NCI-H2081 (cell line): Measurements from ENCODE around the gene MCHR1.
"Not testable (repeated sequence)": the region's sequence is repeated elsewhere in the genome, so short reads cannot be mapped to it uniquely, and the experiment has no call there.

Experiments used
- DNase-seq, 2 experiments: peaks; one replicate each; lab custom pipeline; 2025; lab: John Stamatoyannopoulos, UW

MCHR1 gene

DNA sequence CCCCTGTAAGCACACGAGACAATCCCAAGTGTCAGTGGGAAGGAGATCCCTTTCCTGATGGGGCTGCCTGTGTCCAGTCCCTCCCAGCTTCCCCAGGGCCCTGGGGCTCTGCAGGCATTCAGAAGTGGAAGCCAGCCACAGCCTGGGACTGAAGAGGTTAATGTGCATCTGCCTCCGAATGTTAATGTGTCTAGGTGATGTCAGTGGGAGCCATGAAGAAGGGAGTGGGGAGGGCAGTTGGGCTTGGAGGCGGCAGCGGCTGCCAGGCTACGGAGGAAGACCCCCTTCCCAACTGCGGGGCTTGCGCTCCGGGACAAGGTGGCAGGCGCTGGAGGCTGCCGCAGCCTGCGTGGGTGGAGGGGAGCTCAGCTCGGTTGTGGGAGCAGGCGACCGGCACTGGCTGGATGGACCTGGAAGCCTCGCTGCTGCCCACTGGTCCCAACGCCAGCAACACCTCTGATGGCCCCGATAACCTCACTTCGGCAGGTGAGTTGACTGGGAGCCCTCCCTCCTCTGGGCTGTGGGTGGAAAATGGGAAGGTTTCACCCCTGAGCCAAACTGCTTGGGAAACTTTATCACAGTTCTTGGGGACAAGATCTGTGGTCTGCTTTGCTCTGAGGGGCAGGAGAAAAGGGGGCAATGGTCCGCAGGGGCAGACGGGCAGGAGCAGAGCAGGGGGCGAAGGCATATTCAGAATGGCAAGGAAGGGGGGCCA, at the start of gene MCHR1:
Gene MCHR1, plus strand, starts transcription at position 236 of the 715 bp plus-strand sequence. Its CDS starts 169 bp downstream, at position 405.
- DNase-seq = no peak

DNA sequence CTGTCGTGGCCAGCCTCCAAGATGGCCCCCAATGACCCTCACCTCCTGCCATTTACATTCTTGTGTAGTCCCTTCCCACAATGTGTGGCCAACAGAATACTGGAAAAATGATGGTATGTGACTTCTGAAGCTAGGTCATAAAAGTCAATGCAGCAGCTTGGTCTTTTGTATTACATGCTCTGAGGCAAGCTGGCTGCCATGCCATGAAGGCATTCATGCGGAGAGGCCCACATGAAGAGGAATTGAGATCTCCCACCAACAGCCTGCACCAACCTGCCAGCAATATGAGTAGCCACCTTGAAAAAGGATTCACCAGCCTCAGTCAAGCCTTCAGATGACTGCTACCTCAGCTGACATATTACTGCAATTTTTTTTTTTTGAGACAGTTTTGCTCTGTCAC, 47.4 kb upstream of the MCHR1 start:
- DNase-seq = no peak

DNA sequence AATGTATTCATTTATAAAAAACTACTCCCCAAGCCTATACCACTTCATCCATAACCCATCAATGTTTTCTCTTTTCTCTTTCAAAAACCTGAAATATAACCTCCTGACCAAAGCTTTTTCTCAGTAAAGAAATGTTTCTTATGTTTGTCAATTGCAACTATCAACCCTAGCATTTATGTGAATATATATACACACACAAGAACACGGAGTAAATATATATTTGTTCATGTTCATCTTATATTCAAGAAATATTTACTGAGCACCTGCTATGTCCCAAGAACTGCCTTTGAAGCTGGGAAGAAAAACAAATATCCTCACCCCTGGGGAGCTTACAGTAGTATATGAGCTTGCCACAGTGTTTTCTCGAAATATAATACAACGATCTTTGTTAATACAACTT, 46.2 kb upstream of the MCHR1 start:
- DNase-seq = no peak

- no peak for DNase-seq
Observed at GRCh38 chr22:40634119-40634903, 45.0 kb upstream of the MCHR1 start.

- no peak for DNase-seq
Observed at GRCh38 chr22:40635043-40635939, 44.0 kb upstream of the MCHR1 start.

- no peak for DNase-seq
Observed at GRCh38 chr22:40635940-40636379, 43.3 kb upstream of the MCHR1 start.

DNA sequence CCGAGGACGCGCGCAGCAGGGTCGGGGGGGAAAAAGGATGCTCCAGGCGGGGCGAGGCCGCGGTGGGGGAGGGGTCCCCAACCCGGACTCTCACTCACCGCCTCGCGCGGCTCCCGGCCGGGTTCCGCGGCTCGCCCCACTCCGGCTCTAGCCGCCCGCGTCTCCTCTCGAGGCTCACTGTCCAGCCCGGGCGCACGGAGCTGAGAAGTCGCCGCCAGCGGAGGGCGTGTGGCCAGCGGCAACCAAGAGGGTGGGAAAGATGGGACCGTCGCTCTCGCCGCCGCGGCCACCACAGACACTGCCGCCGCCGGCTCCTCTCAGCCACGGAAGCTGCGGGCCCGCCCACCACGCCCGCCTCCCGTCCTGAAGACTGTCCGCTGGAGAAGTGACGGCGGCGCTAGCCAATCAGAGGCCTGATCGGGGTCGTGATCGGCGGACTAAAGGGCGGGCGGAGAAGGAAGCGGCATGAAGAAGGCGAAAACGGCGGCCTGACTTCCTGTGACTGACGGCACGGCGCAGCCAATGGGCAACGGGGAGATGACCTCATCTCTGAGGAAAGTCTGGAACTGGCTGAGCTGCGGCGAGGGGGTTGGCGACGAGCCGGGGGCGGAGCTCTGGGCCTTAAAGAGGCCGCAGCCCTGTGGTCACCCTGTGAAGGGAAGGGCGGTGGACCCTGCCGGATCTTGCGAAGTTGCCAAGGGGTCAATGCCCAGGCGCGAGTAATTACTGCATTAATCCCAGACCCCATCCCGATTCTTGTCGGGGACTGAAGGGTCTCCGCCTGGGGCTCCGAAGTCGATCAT, 42.7 kb upstream of the MCHR1 start, which contains the start of gene MRTFA:
Gene MRTFA, minus strand, starts transcription at position 340 of the 803 bp plus-strand sequence.
- peak; percentile 97 to 99 for DNase-seq

DNA sequence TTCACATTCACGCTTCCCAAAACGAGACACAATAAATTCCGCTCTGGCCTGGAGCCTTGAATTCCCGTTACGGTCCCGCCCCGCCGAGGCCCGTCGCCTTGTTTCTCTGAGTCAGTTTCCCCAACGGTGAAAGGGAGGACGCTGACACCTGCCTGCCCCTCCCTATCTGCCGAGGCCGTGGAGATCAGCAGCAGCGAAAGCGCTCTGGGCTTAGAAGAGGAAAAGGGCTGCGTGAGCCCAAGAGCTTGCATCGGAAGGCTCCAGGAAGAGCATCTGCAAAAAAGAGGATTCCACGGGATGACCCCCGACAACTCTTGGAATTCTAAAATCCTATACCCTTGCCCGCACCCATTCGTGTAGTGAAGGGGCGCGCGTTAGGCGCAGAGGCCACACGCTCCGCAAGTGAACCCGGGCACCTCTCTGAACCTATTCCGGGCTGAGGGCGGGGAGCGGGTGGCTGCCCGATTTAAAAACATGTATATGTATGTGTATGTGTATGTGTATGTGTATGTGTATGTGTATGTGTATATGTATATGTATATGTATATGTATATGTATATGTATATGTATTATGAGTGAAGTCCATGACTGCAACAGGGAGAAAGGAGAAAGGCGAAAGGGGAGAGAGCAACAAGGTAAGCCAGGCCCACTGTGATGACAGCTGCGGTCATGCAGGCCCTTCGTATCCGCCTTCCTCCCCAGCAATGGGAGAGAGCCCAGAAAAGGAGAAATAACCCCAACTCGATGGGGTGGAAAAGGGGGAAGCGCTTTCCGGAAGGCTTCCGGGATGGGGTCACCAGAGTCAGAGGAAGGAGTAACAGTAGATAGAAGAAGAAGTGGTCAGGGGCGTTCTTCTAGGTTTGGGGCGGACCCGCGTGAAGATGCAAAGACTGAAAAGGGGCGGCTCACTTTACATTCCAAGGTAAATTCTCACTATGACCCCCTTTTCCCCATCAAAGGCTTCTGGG, 41.8 kb upstream of the MCHR1 start:
- peak in 1 of 2 experiments; percentile 38 for DNase-seq

GRCh38 chr22:40638261-40638660, 41.0 kb upstream of the MCHR1 start:
- DNase-seq = no peak

- DNase-seq = no peak
Observed at GRCh38 chr22:40641269-40641668, 38.0 kb upstream of the MCHR1 start.

DNA sequence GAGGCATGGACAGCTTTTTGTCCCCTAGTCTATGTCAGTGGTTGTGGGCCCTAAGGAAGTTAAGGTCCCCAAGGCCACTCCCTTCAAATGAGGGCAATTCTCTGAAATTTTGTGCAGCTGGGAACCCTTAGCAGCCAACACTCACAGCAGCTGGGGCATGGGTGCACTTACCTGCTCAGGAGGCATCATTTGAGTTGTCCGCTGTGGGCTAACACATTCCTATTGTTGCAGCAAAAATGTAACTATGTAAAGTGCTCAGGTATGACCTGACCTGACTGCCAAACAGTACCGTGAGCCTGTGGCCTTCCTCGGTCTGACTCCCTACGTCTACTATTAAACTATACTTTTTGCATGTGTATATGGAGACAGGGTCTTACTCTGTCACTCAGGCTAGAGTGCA, 37.0 kb upstream of the MCHR1 start:
- no peak for DNase-seq

- no peak for DNase-seq
Observed at GRCh38 chr22:40645579-40646197, 33.6 kb upstream of the MCHR1 start.

- DNase-seq = no peak
Observed at GRCh38 chr22:40648386-40648785, 30.9 kb upstream of the MCHR1 start.

- no peak for DNase-seq
Observed at GRCh38 chr22:40651057-40651456, 28.2 kb upstream of the MCHR1 start.

DNA sequence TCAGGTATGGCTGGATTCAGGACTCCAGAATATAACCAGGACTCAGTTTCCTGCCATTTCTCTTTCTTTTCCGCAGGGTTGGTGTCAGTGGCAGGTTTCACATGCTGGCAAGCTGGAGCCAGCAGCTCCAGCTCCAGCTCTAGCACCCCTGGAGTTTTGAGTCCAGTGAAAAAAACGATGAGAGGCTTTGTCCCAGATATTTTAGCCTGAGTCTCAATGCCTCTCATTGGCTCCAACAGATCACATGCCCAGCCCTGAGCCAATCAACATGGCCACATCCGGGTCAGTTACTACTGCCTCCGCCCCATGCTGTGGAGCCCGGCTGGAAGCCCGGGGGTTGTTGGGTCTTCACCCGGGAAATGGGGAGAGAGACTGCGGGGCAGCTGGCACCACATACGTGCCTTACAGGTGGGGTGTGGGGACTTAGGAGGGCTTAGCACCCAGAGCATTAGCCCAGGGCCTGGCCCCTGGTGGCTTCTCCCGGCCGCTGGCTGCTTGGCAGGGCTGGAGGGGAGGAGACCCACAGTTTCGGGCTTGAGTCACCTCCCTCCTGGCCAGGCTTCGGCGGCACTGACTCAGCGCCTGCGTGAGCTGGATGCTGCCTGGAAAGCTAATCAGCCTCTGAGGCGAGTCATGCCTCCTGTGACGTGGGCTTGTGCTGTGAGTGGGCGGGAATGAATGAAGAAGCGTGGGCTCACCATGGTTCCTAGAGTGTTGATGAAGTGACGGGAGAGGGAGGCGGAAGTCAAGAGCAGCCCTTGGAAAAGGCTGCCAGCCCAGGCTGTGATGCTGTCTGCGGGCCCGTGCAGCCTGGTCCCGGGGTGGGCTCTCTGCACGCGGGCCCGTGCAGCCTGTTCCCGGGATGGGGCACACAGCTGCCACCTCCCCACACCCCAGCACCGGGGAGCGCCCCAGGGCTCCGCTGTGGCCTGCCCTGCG, 27.5 kb upstream of the MCHR1 start:
- DNase-seq = peak; percentile 85 to 94

- no peak for DNase-seq
Observed at GRCh38 chr22:40653361-40653760, 25.9 kb upstream of the MCHR1 start.

DNA sequence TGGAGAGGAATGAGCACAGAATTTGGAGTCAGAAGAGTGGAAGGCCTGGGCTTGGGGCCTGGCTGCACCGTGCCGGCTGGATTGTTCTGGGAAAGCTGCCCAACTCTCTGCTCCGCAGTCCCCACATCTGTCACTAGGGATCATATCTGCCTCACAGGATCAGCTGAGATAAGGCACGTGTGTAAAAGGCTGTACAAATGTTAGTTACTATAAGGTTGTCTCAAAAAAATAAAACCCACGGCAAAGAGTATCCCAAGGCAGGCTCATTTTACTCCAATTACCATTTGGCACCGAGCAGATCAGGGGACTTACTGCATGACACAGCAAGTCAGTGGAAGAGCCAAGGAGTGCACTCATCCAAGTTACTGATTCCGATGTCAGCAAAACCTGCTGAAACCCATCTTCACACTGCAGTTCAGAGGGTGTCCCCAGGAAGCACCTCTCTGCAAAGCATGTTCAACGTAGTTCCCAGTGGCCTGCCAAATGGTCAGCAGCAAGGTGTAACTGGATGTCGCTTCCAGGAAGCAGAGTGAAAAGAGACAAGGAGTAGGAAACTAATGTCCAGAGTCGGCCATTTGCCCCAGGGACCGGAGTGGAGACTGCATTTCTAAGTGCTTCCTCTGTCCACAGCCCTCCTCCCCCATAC, 24.6 kb upstream of the MCHR1 start:
- peak; percentile 30 to 63 for DNase-seq

GRCh38 chr22:40655941-40656340, 23.3 kb upstream of the MCHR1 start:
- not testable (repeated sequence) for DNase-seq
